Aorta (tissue), 5 donors: ENCODE data around the gene KCNK6. TPM values are rescaled to one million over a fixed set of nuclear protein-coding genes. Genes with fewer than 3 reads are reported as not detected.

ENCODE experiments used
- ATAC-seq: fragments of 200-7000 bp; cut with Tn5 transposase; one replicate; pipeline ENCODE4 v1.9.1; 2022; ENCODE audit warnings: moderate library complexity; ENCODE audit not compliant: low FRiP score
- DNase-seq, 2 donors: peaks; one replicate each; pipeline ENCODE4 v3.0.0-alpha.2; 2020
- H3K27ac ChIP-seq, 2 donors: one replicate each; pipeline ENCODE4 v1.5.1; 2013; ENCODE audit warnings: low read length in 2 of 2, mild to moderate bottlenecking in 2 of 2, moderate library complexity in 2 of 2, control low read depth in 1 of 2, inconsistent platforms in 1 of 2, low read depth in 1 of 2
- H3K27me3 ChIP-seq, 2 donors: one replicate each; pipeline ENCODE4 v1.6.1; 2013; ENCODE audit warnings: control low read depth in 1 of 2, low read length in 1 of 2, mild to moderate bottlenecking in 1 of 2, moderate library complexity in 1 of 2; ENCODE audit not compliant: insufficient read depth in 2 of 2, control insufficient read depth in 1 of 2
- H3K36me3 ChIP-seq, 2 donors: one replicate each; pipeline ENCODE4 v1.6.1; 2013; ENCODE audit warnings: control low read depth in 1 of 2, low read length in 1 of 2, mild to moderate bottlenecking in 1 of 2; ENCODE audit not compliant: insufficient read depth in 2 of 2, control insufficient read depth in 1 of 2
- H3K4me1 ChIP-seq, 2 donors: one replicate each; pipeline ENCODE4 v1.6.1; 2013; ENCODE audit warnings: low read length in 2 of 2, control low read depth in 1 of 2, mild to moderate bottlenecking in 1 of 2, moderate library complexity in 1 of 2; ENCODE audit not compliant: insufficient read depth in 2 of 2, control insufficient read depth in 1 of 2
- H3K4me3 ChIP-seq, 2 donors: one replicate each; pipeline ENCODE4 v1.5.1; 2013; ENCODE audit warnings: low read length in 2 of 2, control low read depth in 1 of 2, mild to moderate bottlenecking in 1 of 2
- H3K9me3 ChIP-seq: one replicate; pipeline ENCODE4 v1.6.1; 2013; ENCODE audit warnings: mild to moderate bottlenecking, low read length; ENCODE audit not compliant: control insufficient read depth
- WGBS, 2 donors: extraction: QIAGEN DNeasy Blood & Tissue Kit; methylation state at CpG; one replicate each; pipeline ENCODE4 v1.1.7; 2013; 5-methylcytosine and 5-hydroxymethylcytosine counted together
- intact Hi-C, 2 donors: fragments of 100-400 bp; cut with DNase I; formaldehyde crosslinking; loops; one replicate each; pipeline versions ENCODE4 v1.14.2 to v1.15.0; 2022
- long read RNA-seq, 2 donors: library from polyadenylated mRNA; unstranded; transcript quantifications; one replicate each; pipeline ENCODE4 v2.0.0, GENCODE V29; 2020 to 2021
- polyA plus RNA-seq, 2 donors: library from polyadenylated mRNA; stranded (reverse); fragments of 200-250 nt; gene quantifications; one replicate each; pipeline ENCODE4 v1.2.3, GENCODE V29; 2013
- total RNA-seq, 2 donors: library from RNA; stranded (reverse); fragmentation: NEBNext Ultra II Directional; extraction: Animal tissue kit (Norgen Biotek cat#: 25700); gene quantifications; one replicate each; pipeline ENCODE4 v1.2.1, GENCODE V29; 2021
- donor health status: healthy with polysubstance abuse.
- donor health status: Bipolar disorder and iron deficiency.
- donor health status: DM: no; HTN: no; CAD: no.
- donor health status: DM: no; HTN: no; CAD: no.
- donor health status: DM: yes; HTN: yes; CAD: no.

KCNK6 gene
- total RNA-seq (10 to 100 TPM; 13.1 to 18.7 TPM), polyA plus RNA-seq (10 to 100 TPM; 23.5 to 25.2 TPM)
- long read RNA-seq, donor 1, full-length matches to known transcripts: 83 of 201 reads
- long read RNA-seq, donor 1, partial matches to known transcripts: 98 of 201 reads
- long read RNA-seq, donor 1, other reads (novel, unspliced or antisense): 20 of 201 reads
- long read RNA-seq, donor 2, full-length matches to known transcripts: 12 of 32 reads
- long read RNA-seq, donor 2, partial matches to known transcripts: 2 of 32 reads
- long read RNA-seq, donor 2, other reads (novel, unspliced or antisense): 18 of 32 reads

- peak within 1 kb of the TSS; percentile 38 to 45 for H3K27ac ChIP-seq
- H3K27me3 ChIP-seq: no peaks in the 10 kb centered on the region
- intact Hi-C loops: loop anchor here (5.0 kb wide), 2 partner anchors 52 to 77 kb away; no protein-coding TSS in a partner anchor
- 2% methylated on average over 61 to 76 of the region's 76 CpGs for WGBS, 2 donors
- H3K36me3 ChIP-seq: peaks cover 0 to 2% of the 10 kb centered on the region in 2 donors
- ATAC-seq: peak; percentile 13
- peaks cover 0 to 5% of the 10 kb centered on the region in 2 donors for H3K4me1 ChIP-seq
- H3K4me3 ChIP-seq: peak within 1 kb of the TSS; percentile 67 to 83
- H3K9me3 ChIP-seq: no peaks in the 10 kb centered on the region
- DNase-seq: peak; percentile 73 to 85
Observed at GRCh38 chr19:38319421-38320258, at the start of gene KCNK6. Gene KCNK6, plus strand, starts transcription at chr19:38319845. Its CDS starts 106 bp downstream, at chr19:38319951.

GRCh38 chr19:38270587-38271167 lies 49.0 kb upstream of the KCNK6 start:
- Histone ChIP-seq H3K9me3 (no peaks in the 10 kb centered on the region), H3K4me3 (no peak overlapping the region), H3K36me3 (no peaks in the 10 kb centered on the region), H3K4me1 (peaks cover 5 to 9% of the 10 kb centered on the region in 2 donors), H3K27me3 (no peaks in the 10 kb centered on the region), H3K27ac (peak overlapping the region in 1 of 2 donors; percentile 58)
- WGBS, 2 donors: 11 to 13% methylated on average over 5 of the region's 5 CpGs
- DNase-seq (no peak), ATAC-seq (no peak)
- intact Hi-C loops: no loop called here

GRCh38 chr19:38273499-38273898 lies 46.1 kb upstream of the KCNK6 start:
- no peaks in the 10 kb centered on the region for H3K27me3 ChIP-seq
- ATAC-seq (no peak), DNase-seq (no peak)
- WGBS, 2 donors: 82 to 91% methylated on average over 2 of the region's 2 CpGs
- H3K36me3 ChIP-seq: no peaks in the 10 kb centered on the region
- H3K27ac ChIP-seq: peak overlapping the region in 1 of 2 donors; percentile 43
- intact Hi-C loops: no loop called here
- H3K4me3 ChIP-seq: no peak overlapping the region
- no peaks in the 10 kb centered on the region for H3K9me3 ChIP-seq
- H3K4me1 ChIP-seq: peaks cover 5 to 9% of the 10 kb centered on the region in 2 donors

- Histone ChIP-seq H3K9me3 (no peaks in the 10 kb centered on the region), H3K4me1 (peaks cover 5 to 9% of the 10 kb centered on the region in 2 donors), H3K27ac (peak overlapping the region in 1 of 2 donors; percentile 83), H3K36me3 (no peaks in the 10 kb centered on the region), H3K4me3 (no peak overlapping the region), H3K27me3 (no peaks in the 10 kb centered on the region)
- intact Hi-C loops: no loop called here
- WGBS, 2 donors: 25 to 41% methylated on average over 9 of the region's 9 CpGs
- DNase-seq: no peak
- ATAC-seq: no peak
Observed at GRCh38 chr19:38274739-38275138, 44.9 kb upstream of the KCNK6 start.

- 84 to 85% methylated on average over 7 of the region's 7 CpGs for WGBS, 2 donors
- H3K9me3 ChIP-seq: no peaks in the 10 kb centered on the region
- intact Hi-C loops: no loop called here
- H3K27me3 ChIP-seq: no peaks in the 10 kb centered on the region
- H3K4me3 ChIP-seq: no peak overlapping the region
- peaks cover 0 to 3% of the 10 kb centered on the region in 2 donors for H3K4me1 ChIP-seq
- no peak for DNase-seq
- ATAC-seq: no peak
- peak overlapping the region; percentile 89 to 93 for H3K27ac ChIP-seq
- peaks cover 0 to 2% of the 10 kb centered on the region in 2 donors for H3K36me3 ChIP-seq
Observed at GRCh38 chr19:38276942-38277517, 42.6 kb upstream of the KCNK6 start.

- peak overlapping the region in 1 of 2 donors; percentile 39 for H3K4me3 ChIP-seq
- 2 to 6% methylated on average over 5 of the region's 5 CpGs for WGBS, 2 donors
Observed at GRCh38 chr19:38277549-38277948, 42.1 kb upstream of the KCNK6 start.

GRCh38 chr19:38277969-38278680 lies 41.5 kb upstream of the KCNK6 start:
- no peaks in the 10 kb centered on the region for H3K27me3 ChIP-seq
- 15 to 18% methylated on average over 9 of the region's 9 CpGs for WGBS, 2 donors
- ATAC-seq (peak; percentile 69), DNase-seq (peak; percentile 88 to 92)
- intact Hi-C loops: loop anchor here in 1 of 2 donors (2.0 kb wide), 1 partner anchor 13 kb away; the partner anchor contains the start of gene SPINT2
- H3K4me1 ChIP-seq: peaks cover 0 to 3% of the 10 kb centered on the region in 2 donors
- peak overlapping the region; percentile 83 to 96 for H3K27ac ChIP-seq
- H3K36me3 ChIP-seq: peaks cover 0 to 2% of the 10 kb centered on the region in 2 donors
- no peaks in the 10 kb centered on the region for H3K9me3 ChIP-seq
- H3K4me3 ChIP-seq: no peak overlapping the region

More at GRCh38 chr19:38277549-38277948, 42.1 kb upstream of the KCNK6 start:
- no peaks in the 10 kb centered on the region for H3K9me3 ChIP-seq
- no peaks in the 10 kb centered on the region for H3K27me3 ChIP-seq
- DNase-seq: no peak
- intact Hi-C loops: no loop called here
- peak; percentile 39 for ATAC-seq
- H3K36me3 ChIP-seq: peaks cover 0 to 2% of the 10 kb centered on the region in 2 donors
- peaks cover 0 to 3% of the 10 kb centered on the region in 2 donors for H3K4me1 ChIP-seq
- peak overlapping the region; percentile 70 to 93 for H3K27ac ChIP-seq
